ENCODE data around the gene OMG.
"Not testable (repeated sequence)": the region's sequence is repeated elsewhere in the genome, so short reads cannot be mapped to it uniquely, and the experiment has no call there.

OMG gene

GRCh38 chr17:31299624-31300023 lies 2.6 kb upstream of the OMG start:
- no peak overlapping the region for H3K9ac ChIP-seq (ENCODE audit: low read length)
- no peaks in the 10 kb centered on the region for H3K36me3 ChIP-seq (ENCODE audit: insufficient read depth, low read length)
- H3K27ac ChIP-seq (ENCODE audit: low read depth, low read length) = no peak overlapping the region
- H3K4me1 ChIP-seq (ENCODE audit: insufficient read depth, low read length) = no peaks in the 10 kb centered on the region
- H3K4me3 ChIP-seq (ENCODE audit: low read depth in 1 of 2, low read length in 2 of 2) = no peak overlapping the region
- no peaks in the 10 kb centered on the region for H3K9me3 ChIP-seq (ENCODE audit: low read length)
- H3K27me3 ChIP-seq (ENCODE audit: control insufficient read depth in 1 of 2, insufficient read depth in 2 of 2, low read length in 2 of 2) = no peaks in the 10 kb centered on the region

- Histone ChIP-seq H3K9ac (ENCODE audit: low read length) (no peak overlapping the region), H3K4me1 (ENCODE audit: insufficient read depth, low read length) (no peaks in the 10 kb centered on the region), H3K27ac (ENCODE audit: low read depth, low read length) (no peak overlapping the region), H3K36me3 (ENCODE audit: insufficient read depth, low read length) (no peaks in the 10 kb centered on the region), H3K9me3 (ENCODE audit: low read length) (no peaks in the 10 kb centered on the region), H3K27me3 (ENCODE audit: control insufficient read depth in 1 of 2, insufficient read depth in 2 of 2, low read length in 2 of 2) (no peaks in the 10 kb centered on the region), H3K4me3 (ENCODE audit: low read depth in 1 of 2, low read length in 2 of 2) (no peak overlapping the region)
Measured at GRCh38 chr17:31296142-31296541, 897 bp downstream of the OMG start.

- Histone ChIP-seq H3K27ac (ENCODE audit: low read depth, low read length) (no peak overlapping the region), H3K4me1 (ENCODE audit: insufficient read depth, low read length) (no peaks in the 10 kb centered on the region), H3K27me3 (ENCODE audit: control insufficient read depth in 1 of 2, insufficient read depth in 2 of 2, low read length in 2 of 2) (no peaks in the 10 kb centered on the region), H3K36me3 (ENCODE audit: insufficient read depth, low read length) (no peaks in the 10 kb centered on the region), H3K9ac (ENCODE audit: low read length) (no peak overlapping the region), H3K4me3 (ENCODE audit: low read depth in 1 of 2, low read length in 2 of 2) (no peak overlapping the region), H3K9me3 (ENCODE audit: low read length) (no peaks in the 10 kb centered on the region)
Measured at GRCh38 chr17:31295489-31295871, 1.6 kb downstream of the OMG start.

GRCh38 chr17:31294820-31295488 lies 2.1 kb downstream of the OMG start:
- no peak overlapping the region for H3K9ac ChIP-seq (ENCODE audit: low read length)
- H3K27ac ChIP-seq (ENCODE audit: low read depth, low read length) = no peak overlapping the region
- H3K4me1 ChIP-seq (ENCODE audit: insufficient read depth, low read length) = no peaks in the 10 kb centered on the region
- H3K27me3 ChIP-seq (ENCODE audit: control insufficient read depth in 1 of 2, insufficient read depth in 2 of 2, low read length in 2 of 2) = no peaks in the 10 kb centered on the region
- H3K9me3 ChIP-seq (ENCODE audit: low read length) = no peaks in the 10 kb centered on the region
- no peak overlapping the region for H3K4me3 ChIP-seq (ENCODE audit: low read depth in 1 of 2, low read length in 2 of 2)
- no peaks in the 10 kb centered on the region for H3K36me3 ChIP-seq (ENCODE audit: insufficient read depth, low read length)

GRCh38 chr17:31294231-31294630 lies 2.8 kb downstream of the OMG start:
- no peak overlapping the region for H3K27ac ChIP-seq (ENCODE audit: low read depth, low read length)
- H3K27me3 ChIP-seq (ENCODE audit: control insufficient read depth in 1 of 2, insufficient read depth in 2 of 2, low read length in 2 of 2) = no peaks in the 10 kb centered on the region
- H3K9ac ChIP-seq (ENCODE audit: low read length) = no peak overlapping the region
- H3K4me3 ChIP-seq (ENCODE audit: low read depth in 1 of 2, low read length in 2 of 2) = no peak overlapping the region
- no peaks in the 10 kb centered on the region for H3K36me3 ChIP-seq (ENCODE audit: insufficient read depth, low read length)
- no peaks in the 10 kb centered on the region for H3K4me1 ChIP-seq (ENCODE audit: insufficient read depth, low read length)
- H3K9me3 ChIP-seq (ENCODE audit: low read length) = no peaks in the 10 kb centered on the region

- H3K9ac ChIP-seq (ENCODE audit: low read length) = no peak overlapping the region
- H3K9me3 ChIP-seq (ENCODE audit: low read length) = no peaks in the 10 kb centered on the region
- H3K27me3 ChIP-seq (ENCODE audit: control insufficient read depth in 1 of 2, insufficient read depth in 2 of 2, low read length in 2 of 2) = no peaks in the 10 kb centered on the region
- H3K27ac ChIP-seq (ENCODE audit: low read depth, low read length) = no peak overlapping the region
- no peaks in the 10 kb centered on the region for H3K4me1 ChIP-seq (ENCODE audit: insufficient read depth, low read length)
- H3K4me3 ChIP-seq (ENCODE audit: low read depth in 1 of 2, low read length in 2 of 2) = no peak overlapping the region
- no peaks in the 10 kb centered on the region for H3K36me3 ChIP-seq (ENCODE audit: insufficient read depth, low read length)
Measured at GRCh38 chr17:31293581-31293980, 3.5 kb downstream of the OMG start.

GRCh38 chr17:31291820-31292219 lies 5.2 kb downstream of the OMG start:
- Histone ChIP-seq H3K27ac (ENCODE audit: low read depth, low read length) (no peak overlapping the region), H3K36me3 (ENCODE audit: insufficient read depth, low read length) (no peaks in the 10 kb centered on the region), H3K9me3 (ENCODE audit: low read length) (no peaks in the 10 kb centered on the region)

GRCh38 chr17:31289790-31290189 lies 7.2 kb downstream of the OMG start:
- no peaks in the 10 kb centered on the region for H3K9me3 ChIP-seq (ENCODE audit: low read length)
- H3K36me3 ChIP-seq (ENCODE audit: insufficient read depth, low read length) = no peaks in the 10 kb centered on the region
- H3K9ac ChIP-seq (ENCODE audit: low read length) = no peak overlapping the region
- no peak overlapping the region for H3K4me3 ChIP-seq (ENCODE audit: low read depth in 1 of 2, low read length in 2 of 2)
- no peaks in the 10 kb centered on the region for H3K4me1 ChIP-seq (ENCODE audit: insufficient read depth, low read length)
- no peaks in the 10 kb centered on the region for H3K27me3 ChIP-seq (ENCODE audit: control insufficient read depth in 1 of 2, insufficient read depth in 2 of 2, low read length in 2 of 2)
- no peak overlapping the region for H3K27ac ChIP-seq (ENCODE audit: low read depth, low read length)

More at GRCh38 chr17:31291820-31292219, 5.2 kb downstream of the OMG start:
- no peaks in the 10 kb centered on the region for H3K4me1 ChIP-seq (ENCODE audit: insufficient read depth, low read length)
- no peaks in the 10 kb centered on the region for H3K27me3 ChIP-seq (ENCODE audit: control insufficient read depth in 1 of 2, insufficient read depth in 2 of 2, low read length in 2 of 2)
- H3K9ac ChIP-seq (ENCODE audit: low read length) = no peak overlapping the region
- H3K4me3 ChIP-seq (ENCODE audit: low read depth in 1 of 2, low read length in 2 of 2) = no peak overlapping the region

- not testable (repeated sequence) for H3K27ac ChIP-seq (ENCODE audit: low read depth, low read length); H3K27me3 ChIP-seq (ENCODE audit: control insufficient read depth in 1 of 2, insufficient read depth in 2 of 2, low read length in 2 of 2); H3K9me3 ChIP-seq (ENCODE audit: low read length); H3K9ac ChIP-seq (ENCODE audit: low read length); H3K4me1 ChIP-seq (ENCODE audit: insufficient read depth, low read length); H3K4me3 ChIP-seq (ENCODE audit: low read depth in 1 of 2, low read length in 2 of 2); H3K36me3 ChIP-seq (ENCODE audit: insufficient read depth, low read length)
Measured at GRCh38 chr17:31287932-31288331, 9.1 kb downstream of the OMG start.

- Histone ChIP-seq H3K27me3 (ENCODE audit: control insufficient read depth in 1 of 2, insufficient read depth in 2 of 2, low read length in 2 of 2) (no peaks in the 10 kb centered on the region), H3K36me3 (ENCODE audit: insufficient read depth, low read length) (no peaks in the 10 kb centered on the region), H3K9ac (ENCODE audit: low read length) (no peak overlapping the region), H3K4me3 (ENCODE audit: low read depth in 1 of 2, low read length in 2 of 2) (no peak overlapping the region), H3K9me3 (ENCODE audit: low read length) (no peaks in the 10 kb centered on the region), H3K4me1 (ENCODE audit: insufficient read depth, low read length) (no peaks in the 10 kb centered on the region), H3K27ac (ENCODE audit: low read depth, low read length) (no peak overlapping the region)
Measured at GRCh38 chr17:31286587-31286986, 10.5 kb downstream of the OMG start.

- H3K27me3 ChIP-seq (ENCODE audit: control insufficient read depth in 1 of 2, insufficient read depth in 2 of 2, low read length in 2 of 2) = no peaks in the 10 kb centered on the region
- no peak overlapping the region for H3K9ac ChIP-seq (ENCODE audit: low read length)
- no peak overlapping the region for H3K27ac ChIP-seq (ENCODE audit: low read depth, low read length)
- peaks cover 3% of the 10 kb centered on the region for H3K36me3 ChIP-seq (ENCODE audit: insufficient read depth, low read length)
- H3K4me1 ChIP-seq (ENCODE audit: insufficient read depth, low read length) = no peaks in the 10 kb centered on the region
- H3K4me3 ChIP-seq (ENCODE audit: low read depth in 1 of 2, low read length in 2 of 2) = no peak overlapping the region
- no peaks in the 10 kb centered on the region for H3K9me3 ChIP-seq (ENCODE audit: low read length)
Measured at GRCh38 chr17:31283841-31284240, 13.2 kb downstream of the OMG start.

- Histone ChIP-seq H3K9me3 (ENCODE audit: low read length) (no peaks in the 10 kb centered on the region), H3K4me1 (ENCODE audit: insufficient read depth, low read length) (no peaks in the 10 kb centered on the region), H3K27ac (ENCODE audit: low read depth, low read length) (no peak overlapping the region), H3K36me3 (ENCODE audit: insufficient read depth, low read length) (peaks cover 13% of the 10 kb centered on the region), H3K27me3 (ENCODE audit: control insufficient read depth in 1 of 2, insufficient read depth in 2 of 2, low read length in 2 of 2) (no peaks in the 10 kb centered on the region), H3K4me3 (ENCODE audit: low read depth in 1 of 2, low read length in 2 of 2) (no peak overlapping the region), H3K9ac (ENCODE audit: low read length) (no peak overlapping the region)
Measured at GRCh38 chr17:31281061-31281460, 16.0 kb downstream of the OMG start.
